HG03175 (cell line): Measurements from ENCODE around the gene SLC7A1.
"Not testable (repeated sequence)": the region's sequence is repeated elsewhere in the genome, so short reads cannot be mapped to it uniquely, and the experiment has no call there.

Source experiments
- ATAC-seq: cut with Tn5 transposase; IDR thresholded peaks from one replicate; pipeline ENCODE4 v1.9.1; 2021; ENCODE audit warnings: mild to moderate bottlenecking, moderate library complexity; ENCODE audit not compliant: unreplicated experiment

Gene SLC7A1

DNA sequence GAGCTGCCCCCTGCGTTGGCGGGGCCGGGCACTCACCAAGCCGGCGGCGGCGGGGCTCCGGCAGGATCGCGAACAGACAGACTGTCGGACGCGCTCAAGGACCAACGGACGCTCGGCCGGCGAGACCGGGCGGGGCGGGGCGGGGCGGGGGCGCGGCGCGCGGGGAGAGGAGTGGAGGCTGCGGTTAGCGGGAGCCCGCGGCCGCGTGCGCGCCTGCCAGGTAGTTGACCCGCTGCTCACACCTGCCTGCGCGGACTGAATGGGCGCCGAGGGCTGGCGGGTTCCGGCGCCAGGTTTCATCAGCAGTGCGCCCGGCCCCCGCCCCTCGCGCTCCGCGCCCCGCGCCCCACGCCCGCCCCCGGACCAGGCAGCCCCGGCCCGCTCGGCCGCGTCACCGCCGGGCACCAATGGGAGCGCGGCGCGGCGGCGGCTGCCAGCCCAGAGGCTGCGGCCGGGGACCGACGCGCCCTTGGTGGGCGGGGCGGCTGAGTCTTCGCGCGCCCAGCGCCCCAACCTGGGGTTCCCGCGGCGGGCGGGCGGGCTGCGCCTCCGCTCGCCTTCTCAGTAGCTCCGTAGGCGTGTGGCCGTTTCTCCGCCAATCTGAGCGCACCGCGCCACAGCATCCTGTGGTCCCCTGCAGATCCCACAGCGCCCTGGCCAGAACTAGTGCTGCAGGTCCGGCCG is at the start of gene SLC7A1:
SLC7A1 (minus strand) TSS at position 309 of the 684 bp plus-strand sequence. CDS start 59,500 bp downstream, outside the sequence.
- peak; percentile 87 for ATAC-seq

DNA sequence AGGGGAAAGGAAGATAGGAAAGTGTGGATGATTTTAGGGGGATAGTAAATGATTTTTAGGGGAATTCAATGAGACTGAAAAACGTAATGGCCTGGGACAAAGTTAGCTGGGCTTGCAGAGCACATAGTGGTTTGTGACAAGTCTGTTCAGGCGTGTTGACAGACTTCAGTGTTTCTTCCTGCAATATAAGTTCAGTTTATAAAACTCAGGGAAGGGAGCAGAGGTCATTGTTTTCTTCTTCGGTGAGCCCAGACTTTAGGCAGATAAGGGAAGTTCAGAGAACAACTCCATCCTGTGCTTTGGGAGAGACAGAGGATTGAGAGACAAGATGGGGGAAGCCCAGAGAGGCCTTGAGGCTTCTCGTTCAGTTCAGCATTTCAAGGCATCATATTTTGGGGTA is 45.2 kb upstream of the SLC7A1 start:
- no peak for ATAC-seq

DNA sequence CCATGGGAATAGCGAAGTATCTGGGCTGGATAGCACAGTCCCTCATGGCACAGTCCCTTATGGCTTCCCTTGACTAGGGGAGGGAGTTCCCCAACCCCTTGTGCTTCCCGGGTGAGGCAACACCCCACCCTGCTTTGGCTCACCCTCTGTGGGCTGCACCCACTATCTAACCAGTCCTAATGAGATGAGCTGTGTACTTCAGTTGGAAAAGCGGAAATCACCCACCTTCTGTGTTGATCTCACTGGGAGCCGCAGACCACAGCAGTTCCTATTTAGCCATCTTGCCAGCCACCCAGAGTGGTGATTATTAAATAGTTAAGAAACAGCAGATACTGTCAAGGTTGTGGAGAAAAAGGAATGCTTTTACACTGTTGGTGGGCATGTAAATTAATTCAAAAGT is 41.3 kb upstream of the SLC7A1 start:
- ATAC-seq = not testable (repeated sequence)

DNA sequence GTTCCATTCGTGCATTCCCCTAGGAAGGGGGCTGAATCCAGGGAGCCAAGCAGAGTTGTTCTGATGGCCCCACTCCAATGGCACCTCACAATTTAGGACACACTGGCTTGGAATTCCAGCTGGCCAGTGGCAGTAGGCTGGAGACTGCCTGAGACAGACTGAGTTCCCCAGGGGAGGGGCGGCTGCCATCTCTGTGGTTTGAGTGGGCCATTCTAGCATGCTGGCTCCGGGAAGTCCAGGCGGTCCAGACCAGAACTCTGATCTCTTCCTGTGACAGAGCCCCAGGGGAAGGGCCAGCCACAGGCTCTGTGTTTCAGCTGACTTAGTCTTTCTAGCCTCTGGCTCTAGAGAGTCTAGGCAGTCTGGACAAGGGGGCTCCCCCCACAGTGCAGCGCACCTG is 29.5 kb upstream of the SLC7A1 start:
- no peak for ATAC-seq

DNA sequence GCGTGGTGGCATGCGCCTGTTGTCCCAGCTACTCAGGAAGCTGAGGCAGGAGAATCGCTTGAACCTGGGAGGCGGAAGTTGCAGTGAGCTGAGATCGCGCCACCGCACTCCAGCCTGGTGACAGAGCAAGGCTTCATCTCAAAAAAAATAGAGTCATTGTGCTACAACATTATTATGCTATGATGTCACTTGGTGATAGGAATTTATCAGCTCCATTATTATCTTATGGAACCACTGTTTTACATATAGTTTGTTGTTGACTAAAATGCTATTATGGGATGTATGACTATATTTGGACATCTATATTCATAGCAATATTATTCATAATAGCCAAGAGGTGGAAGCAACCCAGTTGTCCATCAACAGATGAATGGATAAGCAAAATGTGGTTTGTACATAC is 26.4 kb upstream of the SLC7A1 start:
- ATAC-seq = no peak

DNA sequence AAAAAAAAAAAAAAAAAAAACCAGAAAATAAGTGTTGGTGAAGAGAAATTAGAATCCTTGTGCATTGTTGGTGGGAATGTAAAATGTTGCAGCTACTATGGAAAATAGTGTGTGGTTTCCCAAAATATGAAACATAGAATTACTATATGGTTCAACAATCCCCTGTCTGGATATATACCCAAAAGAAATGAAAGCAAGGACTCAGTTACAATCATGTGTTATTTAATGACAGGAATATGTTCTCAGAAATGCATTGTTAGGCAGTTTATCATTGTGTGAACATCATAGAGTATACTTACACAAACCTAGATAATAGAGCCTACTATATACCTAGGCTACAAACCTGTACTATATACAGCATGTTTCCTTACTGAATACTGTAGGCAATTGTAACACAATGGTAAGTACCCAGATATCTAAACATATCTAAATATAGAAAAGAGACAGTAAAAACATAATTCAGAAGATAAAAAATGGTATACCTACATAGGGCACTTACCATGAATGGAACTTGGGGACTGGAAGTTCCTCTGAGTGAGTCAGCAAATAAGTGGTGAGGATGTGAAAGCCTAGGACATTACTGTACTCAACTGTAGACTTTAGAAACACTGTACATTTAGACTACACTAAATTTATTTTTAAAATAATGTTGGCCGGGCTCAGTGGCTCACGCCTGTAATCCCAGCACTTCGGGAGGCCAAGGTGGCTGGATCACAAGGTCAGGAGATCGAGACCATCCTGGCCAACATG is 25.7 kb upstream of the SLC7A1 start:
- no peak for ATAC-seq

DNA sequence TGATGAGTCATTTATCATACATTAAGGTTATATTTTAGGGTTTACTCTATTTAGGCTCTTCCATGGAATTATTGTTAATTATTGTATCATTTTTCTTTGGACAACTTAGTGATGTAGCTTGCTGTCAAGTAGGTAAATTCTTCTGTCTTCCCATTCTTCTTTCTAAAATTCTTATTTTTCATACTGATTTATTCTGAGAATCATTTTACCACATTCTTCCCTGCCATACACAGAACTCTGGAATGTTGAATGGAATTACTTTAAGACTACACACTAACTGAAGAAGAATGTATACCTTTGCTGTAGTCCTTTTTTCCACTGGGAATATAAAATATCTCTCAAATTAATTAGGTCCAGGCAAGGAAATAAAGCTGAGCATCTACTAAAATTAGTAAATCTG is 24.5 kb upstream of the SLC7A1 start:
- no peak for ATAC-seq

DNA sequence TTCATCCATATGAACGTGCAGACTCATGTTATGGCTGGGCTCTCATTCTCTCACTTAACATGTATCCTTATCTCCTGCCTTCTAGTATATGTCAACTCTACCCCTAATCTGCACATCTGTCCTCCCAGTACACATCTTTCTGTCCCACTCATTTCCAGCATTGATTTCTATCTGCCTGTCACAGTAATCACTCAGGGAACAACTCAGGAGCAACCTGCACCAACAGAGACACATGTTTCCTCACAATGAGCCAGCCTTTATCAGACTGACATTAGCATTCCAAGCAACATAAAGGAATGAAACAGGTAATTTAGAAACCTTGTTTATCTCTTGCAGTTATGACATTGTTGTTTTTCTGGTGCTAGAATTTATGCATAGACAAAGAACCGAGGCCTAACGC is 17.6 kb upstream of the SLC7A1 start:
- ATAC-seq = no peak

DNA sequence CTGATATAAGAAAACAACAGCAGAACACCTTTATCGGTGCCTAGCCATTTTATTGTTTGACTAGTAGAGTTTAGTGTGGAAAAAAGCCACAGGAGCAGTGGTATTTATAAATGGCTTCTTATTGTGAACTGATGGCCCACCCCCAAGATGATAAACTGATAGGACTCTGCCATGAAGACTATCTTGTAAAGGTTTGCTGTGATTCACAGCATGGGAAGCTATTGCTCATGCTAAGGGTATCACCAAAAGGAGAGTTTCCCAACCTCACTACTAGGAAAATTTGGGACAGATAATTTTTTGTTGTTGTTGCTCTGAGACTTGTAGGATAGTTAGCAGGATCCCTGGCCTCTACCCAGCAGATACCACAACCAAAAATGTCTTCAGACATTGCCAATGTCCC is 12.0 kb upstream of the SLC7A1 start:
- no peak for ATAC-seq

DNA sequence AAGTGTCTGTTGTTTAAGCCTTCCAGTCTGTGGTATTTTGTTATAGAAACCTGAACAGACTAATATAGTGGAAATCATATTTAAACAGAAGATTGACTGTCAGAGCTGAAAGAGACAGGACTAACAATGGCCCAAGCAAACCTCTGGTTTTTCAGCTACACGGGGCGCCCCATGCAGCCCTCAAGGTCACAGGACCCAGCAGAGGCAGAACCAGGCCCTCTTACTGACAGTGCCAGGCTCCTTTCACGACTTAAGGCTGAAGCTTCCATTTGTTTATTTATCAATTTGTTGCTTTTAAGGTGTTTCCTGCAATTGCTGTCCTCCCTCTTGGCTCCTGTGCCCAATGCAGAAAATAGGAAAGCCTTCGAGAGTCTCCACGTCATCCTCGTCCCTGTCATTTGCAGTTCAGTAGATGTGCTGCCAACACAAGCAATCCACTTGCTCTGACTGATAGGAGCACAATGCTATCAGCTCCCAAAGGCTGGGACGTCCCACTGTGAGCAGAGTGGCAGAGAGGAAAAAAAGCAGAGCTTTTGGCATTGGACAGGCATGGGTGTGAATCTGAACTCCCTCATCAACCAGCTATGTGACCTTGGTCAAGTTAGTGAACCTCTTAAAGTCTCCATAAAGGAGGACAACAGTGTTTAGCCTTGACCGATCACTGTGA is 10.5 kb upstream of the SLC7A1 start:
- no peak for ATAC-seq

DNA sequence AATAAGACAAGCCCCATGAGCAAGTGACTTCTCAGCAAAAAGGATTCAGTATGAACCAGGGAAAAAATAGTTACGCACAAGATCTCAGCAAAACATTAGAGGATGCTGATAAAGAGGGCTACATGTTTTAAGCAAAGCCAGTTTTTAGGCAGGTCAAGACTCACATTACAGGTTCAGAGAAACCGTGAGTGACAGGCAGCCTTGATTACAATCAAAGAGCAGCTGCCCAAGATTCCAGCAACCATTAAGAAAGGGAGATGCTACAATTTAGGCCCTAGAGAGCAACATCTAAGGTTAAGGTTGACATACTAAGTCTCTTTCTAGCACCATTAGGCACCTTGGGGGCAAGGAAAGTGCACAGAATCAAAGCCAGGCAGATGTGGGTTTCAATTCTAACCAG is 2.8 kb upstream of the SLC7A1 start:
- no peak for ATAC-seq

DNA sequence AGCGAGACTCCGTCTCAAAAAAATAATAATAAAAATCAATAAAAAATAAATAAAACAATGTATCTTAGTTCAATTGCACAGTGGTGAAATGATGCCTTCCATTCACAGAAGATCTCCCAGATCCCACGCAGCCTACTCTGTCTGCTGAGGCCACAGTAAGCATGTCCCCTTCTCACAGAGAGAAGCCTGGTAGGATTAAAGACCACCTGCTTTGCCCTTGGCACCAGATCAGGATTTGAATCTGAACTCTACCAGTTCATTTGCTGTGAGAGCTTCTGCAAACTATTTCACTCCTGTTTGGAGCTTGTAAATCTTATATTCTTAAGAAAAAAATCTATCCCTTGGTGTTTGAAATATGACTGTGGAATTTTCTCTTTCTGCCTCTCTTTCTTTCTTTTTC is 2.2 kb upstream of the SLC7A1 start:
- ATAC-seq = no peak

DNA sequence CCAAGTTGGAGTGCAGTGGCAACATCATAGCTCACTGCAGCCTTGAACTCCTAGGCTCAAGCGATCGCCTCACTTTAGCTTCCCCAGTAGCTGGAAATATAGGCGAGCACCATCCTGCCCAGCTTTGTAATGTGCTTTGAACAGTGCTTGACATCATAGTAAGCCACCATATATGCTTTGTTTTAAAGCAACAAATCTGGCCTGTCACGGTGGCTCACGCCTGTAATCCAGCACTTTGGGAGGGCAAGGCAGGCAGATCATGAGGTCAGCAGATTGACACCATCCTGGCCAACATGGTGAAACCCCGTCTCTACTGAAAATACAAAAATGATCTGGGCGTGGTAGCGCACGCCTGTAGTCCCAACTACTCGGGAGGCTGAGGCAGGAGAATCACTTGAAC is 1.8 kb upstream of the SLC7A1 start:
- no peak for ATAC-seq

DNA sequence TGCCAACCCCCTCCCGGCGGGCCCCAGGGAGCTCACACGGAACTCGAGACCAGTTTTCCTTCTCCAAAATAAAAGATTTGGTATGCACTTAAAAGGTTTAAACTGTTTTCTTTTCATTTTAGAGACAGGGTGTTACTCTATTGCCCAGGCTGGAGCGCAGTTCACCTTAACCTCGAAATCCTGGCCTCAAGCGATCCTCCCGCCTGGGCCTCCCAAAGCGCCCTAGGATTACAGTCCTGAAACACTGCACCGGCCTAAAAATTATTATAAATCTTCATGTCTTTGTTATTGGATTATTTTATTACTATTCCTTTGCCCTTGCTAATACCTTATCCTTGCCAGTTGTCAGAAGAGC is 553 bp upstream of the SLC7A1 start:
- no peak for ATAC-seq

DNA sequence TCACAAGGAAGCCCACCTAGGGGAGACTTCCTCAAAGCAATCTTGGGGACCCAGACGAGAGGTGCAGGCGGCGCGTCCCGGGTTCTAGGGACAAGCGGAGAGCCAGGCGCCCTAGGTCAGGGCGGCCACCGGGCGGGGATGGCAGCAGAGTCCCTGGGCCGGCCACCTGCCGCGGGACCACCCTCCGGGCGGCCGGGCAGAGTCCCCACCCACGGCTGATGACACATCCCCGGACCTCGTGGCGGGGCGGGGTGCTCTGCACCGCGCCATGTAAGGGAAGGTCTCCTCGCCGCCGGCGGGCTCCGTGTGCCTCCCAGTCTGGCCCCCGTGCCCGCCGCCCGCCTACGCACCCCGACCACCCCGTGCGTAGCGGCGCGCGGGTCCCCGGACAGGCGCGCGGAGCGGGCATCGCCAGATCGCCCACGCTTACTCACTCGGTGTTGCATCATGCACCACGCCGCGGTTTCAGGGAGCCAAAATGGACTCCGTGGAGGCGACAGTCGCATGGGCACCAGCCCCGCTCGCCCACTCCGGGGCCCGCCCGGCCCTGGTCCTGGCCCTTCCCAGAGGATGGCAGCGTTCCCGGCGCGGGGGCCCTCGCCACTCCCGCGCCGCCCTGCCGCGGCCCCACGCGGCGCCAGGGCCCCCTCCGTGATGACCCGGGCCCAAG is 643 bp downstream of the SLC7A1 start:
- ATAC-seq = peak; percentile 40

DNA sequence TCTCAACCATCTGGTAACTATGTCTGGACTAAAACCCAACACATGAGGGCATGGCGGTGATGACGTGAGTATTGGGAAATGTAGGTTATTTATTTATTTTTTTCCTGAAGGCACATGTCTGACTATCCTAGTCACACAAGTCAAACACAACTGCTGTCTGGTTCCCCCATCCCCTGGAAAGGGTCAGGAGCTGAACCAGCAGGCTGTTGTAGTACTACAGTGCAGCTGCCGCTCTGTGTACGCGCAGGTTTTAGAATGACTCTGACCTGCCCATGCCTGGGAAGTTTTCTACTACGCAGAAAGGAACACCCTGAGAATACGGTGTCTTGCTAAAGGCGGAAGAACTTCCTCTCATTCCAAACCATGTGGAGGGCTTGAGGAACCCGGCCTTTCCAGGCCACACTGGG is 1.2 kb downstream of the SLC7A1 start:
- ATAC-seq = peak; percentile 31

DNA sequence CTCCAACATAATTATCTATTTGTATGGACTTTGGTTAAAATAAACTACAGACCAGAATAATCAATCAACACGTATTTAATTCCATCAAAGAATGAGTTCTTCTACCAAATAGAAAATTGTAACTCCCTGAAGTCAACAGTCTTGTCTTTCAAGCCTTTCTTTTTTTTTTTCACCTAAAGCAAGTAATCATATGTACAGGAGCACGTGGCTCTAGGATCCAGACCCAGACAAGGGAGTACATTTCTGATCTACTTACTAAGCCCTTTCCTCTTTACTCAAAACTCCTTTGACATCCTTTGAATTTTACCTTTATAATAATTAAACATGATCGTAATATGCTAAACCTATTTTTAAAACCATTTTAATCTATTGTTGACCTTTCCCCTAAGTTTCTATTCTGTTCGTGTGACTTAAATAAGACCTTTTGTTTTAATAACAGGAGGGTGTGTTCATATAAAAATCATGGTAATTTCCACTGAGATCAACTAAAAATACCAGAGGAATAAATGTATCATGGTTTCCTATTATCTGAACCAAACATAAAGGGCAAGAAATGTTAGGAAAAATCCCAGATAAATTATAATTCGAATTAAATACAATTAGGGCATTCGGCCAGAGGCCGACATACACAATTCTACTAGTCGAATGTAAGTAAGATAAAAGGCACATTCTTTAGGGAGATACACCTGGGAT is 1.7 kb downstream of the SLC7A1 start:
- no peak for ATAC-seq

DNA sequence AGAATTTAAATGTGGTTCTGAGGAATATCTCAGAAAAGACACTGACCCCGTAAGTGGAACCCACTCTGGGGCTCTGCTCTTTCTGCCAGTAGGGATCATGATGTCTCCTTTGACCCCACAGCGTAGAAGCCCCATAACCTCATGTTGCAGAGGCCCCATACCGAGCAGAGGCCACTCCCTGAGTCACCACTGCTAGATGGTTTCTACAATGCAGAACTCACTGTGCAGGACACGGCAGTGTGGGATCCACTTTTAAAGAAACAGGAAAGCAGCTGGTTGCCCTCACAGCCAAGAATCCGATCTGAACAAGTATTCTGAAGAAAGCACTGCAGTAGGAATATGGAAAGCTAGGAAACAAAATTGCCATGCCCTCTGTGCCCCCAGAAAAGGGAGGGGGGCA is 4.2 kb downstream of the SLC7A1 start:
- ATAC-seq = no peak

DNA sequence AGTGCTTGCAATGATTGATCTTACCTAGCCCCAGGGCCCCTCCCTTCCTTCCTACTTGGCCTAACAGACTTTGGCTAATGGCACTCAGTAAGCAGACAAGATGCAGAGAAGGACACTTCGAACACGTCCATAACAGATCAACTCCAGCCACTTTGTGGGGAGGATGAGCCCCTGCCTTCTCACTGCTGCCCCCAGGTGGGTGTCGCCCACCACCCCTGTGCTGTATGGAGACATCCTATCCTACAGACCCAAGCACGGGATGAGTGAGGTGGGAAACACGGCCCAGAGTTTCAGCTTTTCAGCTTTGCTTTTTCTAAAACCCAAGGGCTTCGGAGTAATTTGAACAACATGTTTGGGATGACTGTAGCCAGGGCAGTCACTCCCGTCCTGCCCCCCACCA is 5.5 kb downstream of the SLC7A1 start:
- no peak for ATAC-seq

DNA sequence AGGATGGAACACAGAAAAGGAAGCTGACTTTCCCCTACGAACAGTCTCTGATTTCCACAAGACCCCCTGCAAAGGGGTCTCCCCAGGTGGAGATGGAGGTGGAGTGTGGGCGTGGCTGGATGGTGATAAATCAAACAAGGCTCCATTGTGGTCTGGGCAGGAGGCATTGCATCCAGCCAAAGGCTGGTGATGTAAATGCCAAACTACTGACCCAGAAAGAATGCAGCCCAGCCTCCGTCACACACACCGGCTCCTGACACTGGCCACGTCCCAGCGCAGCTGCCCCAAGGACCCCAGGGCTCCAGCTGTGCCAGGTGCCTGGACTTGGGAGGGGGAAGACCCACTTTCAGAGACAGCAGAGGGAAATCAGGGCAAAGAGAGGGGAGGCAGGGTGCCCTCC is 6.3 kb downstream of the SLC7A1 start:
- no peak for ATAC-seq

DNA sequence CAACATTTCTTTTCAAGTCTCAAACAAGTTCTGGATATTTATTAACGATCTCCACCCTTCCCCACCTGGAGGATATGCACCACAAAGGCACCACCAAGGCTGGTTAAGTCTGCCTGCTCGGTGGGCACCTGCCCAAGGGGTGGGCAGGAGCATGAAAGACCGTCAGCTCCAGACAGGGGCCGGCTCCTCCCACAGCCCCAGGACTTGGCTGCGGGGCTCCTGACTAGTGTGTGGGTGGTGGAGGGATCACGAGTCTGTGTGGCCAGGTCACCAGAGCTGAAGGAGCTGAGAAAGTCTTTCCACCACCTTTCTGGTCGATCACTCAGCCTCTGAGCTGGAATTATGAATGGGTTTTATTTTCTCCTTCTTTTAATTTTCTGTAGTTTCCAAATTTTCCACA is 7.8 kb downstream of the SLC7A1 start:
- no peak for ATAC-seq
